DMS153 (cell line): ENCODE results near the gene LRRC8E.
A peak's percentile ranks its signal among the peaks of the same experiment; 100 is the strongest.
"Not testable (repeated sequence)": the region's sequence is repeated elsewhere in the genome, so short reads cannot be mapped to it uniquely, and the experiment has no call there.

Source experiments
- DNase-seq: peaks from one replicate; lab custom pipeline; 2025; lab: John Stamatoyannopoulos, UW

The LRRC8E gene

DNA sequence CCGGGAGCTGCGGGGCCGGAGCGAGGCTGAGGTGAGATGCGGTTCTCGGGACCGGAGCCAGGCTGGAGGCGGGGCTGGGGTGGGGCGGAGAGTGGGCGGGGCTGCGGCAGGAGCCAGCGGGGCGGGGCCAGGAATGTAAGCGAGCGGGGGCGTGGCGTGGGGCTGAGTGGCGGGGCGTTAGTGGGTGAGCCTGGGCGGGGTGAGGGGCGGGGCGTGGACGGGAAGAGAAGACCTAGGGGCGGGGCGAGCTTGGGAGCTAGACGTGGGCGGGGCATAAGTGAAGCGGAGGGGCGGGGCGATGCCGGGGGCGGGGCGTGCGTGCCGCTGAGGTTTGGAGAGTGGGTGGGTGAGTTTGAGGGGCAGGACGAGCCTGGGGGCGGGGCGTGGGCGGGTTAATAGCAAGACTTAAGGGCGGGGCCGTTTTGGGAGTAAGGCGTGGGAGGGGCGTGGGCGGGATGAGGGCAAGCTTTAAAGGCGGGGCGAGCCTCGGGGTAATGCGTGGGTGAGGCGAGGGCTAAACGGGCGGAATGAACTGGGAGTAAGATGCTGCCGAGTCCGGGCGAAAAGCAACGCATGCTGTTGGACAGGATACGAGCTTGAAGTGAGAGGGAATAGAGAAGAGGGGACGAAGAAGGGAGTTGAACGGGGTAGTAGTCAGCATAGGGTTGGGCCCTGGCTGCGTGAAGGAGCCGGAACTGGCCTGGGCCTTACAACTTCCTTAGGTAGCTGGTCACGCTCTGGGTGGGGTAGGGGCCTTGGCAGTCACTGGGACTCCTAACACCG is 32.4 kb downstream of the LRRC8E start:
- DNase-seq = peak; percentile 95

DNA sequence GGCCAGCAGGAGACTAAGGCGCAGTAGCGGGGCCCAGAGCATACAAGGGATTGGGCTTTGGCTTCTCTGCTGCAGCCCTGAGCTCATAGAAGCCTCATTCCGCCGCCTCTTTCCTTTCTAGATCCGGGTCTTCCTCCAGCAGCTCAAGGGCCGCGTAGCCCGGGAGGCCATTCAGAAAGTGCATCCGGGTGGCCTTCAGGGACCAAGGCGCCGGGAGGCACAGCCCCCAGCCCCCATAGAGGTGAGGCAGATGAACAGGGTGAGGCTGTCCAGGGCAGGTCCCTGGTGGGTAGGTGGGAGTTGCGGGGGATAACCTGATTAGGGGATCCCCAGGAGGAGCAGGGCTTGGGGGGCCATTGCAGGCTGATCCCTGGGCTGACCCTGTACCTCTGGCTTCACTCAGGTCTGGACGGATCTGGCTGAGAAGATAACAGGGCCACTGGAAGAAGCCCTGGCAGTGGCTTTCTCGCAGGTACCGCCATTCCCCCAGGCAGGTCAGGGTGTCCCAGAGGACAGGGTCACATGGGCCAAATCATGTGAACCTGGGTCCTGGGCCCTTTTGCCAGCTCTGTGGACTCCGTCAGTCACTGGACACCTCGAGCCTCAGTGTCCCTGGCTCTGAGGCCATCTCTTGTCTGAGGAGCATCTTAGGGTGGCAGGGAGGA is 33.1 kb downstream of the LRRC8E start:
- no peak for DNase-seq

DNA sequence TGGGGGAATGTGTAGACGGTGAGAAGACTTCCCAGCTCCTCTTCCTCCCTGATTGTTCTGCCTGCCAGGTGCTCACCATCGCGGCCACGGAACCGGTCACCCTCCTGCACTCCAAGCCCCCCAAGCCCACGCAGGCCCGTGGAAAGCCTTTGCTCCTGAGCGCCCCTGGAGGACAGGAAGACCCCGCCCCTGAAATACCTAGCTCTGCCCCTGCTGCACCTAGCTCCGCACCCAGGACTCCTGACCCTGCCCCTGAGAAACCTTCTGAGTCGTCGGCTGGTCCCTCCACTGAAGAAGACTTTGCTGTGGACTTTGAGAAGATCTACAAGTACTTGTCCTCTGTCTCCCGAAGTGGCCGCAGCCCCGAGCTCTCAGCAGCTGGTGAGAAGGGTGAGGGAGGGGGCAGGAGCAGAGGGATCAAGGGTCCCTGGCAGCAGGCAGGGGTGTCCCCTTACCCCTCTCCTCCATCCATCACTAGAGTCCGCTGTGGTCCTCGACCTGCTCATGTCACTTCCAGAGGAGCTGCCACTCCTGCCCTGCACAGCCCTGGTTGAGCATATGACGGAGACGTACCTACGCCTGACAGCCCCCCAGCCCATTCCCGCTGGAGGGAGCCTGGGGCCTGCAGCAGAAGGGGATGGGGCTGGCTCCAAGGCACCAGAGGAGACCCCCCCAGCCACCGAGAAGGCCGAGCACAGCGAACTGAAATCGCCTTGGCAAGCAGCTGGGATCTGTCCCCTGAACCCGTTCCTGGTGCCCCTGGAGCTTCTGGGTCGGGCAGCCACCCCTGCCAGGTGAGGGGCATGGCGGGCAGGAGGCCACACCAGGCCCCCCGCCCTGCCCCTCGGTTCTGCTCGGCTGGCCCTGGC is 33.9 kb downstream of the LRRC8E start:
- DNase-seq = no peak

DNA sequence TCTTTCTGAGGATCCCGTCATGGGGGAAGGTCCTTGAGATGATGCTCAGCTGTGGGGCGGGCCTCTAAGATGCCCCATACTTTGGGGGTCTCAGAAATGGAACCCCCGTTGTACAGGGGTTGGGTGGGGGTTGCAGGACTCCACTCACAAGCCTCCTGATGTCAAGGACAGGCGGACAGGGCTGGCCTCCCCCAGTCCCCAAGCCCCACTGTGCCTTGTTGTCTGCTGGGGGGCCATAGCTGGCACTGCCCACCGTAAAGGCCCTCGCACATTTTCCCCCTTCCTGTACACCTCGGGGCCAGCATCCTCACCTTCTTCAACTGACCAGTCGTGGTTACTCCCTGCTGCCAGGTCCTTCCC is 34.5 kb downstream of the LRRC8E start:
- no peak for DNase-seq

DNA sequence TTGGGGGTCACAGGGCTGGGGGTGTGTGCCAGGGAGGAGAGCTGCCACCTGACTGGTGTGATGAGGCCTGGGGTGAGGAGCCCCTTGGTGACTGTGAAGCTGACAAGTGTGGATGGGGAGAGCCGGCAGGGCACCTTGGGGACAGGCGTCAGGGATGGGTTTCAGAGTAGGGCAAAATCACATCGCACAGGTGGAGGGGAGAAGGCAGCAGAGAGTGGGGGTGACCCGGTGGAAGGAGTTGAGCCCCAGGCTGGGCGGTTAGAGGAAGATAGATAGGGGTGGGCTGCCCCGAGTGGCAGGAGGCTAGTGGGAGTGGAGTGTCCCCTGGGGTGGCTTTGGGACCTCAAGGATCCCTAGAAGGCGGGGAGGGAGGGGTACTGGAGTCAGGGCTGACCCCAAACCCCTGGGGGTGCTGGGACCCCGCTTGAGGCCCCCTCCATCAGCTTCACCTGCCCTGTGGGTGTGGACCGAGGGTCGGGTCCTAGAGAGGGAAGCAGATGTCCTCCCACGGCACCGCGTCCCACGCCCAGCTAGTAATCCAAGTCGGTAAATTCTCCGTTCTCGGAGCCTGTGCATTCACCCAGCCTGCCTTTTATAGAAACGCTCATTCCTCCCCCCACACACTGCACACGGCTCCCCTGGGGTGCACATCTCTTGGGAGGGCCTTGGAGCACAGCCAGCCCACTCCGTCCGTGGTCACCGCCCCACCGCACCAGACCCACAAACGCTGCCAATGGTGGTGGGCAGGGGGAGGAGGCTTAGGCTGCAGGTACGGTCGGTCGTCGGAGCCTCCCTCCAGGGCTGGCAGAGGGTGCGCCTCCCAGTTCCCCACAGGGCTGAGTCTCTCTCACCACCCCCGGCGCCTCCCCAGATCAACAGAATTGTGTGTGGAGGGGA is 35.2 kb downstream of the LRRC8E start:
- no peak for DNase-seq

DNA sequence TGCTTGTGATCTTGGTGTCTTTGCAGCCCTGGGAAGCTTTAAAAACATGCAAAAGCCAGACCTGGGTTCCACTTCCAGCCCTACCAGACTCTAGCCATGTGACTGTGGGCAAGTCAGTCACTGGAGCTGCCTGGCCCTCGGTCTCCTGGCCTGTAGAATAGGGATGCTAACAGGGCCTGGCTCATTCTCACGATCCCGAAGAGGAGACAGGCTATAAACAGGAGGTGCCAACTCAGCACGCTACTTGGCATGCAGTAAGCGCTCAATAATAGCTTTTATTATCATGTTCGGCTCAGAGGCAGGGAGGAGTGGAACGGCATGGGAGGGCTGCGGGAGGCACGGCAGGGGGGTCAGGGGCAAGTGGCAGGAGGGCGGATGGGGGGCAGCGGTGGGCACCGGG is 35.9 kb downstream of the LRRC8E start:
- no peak for DNase-seq

DNA sequence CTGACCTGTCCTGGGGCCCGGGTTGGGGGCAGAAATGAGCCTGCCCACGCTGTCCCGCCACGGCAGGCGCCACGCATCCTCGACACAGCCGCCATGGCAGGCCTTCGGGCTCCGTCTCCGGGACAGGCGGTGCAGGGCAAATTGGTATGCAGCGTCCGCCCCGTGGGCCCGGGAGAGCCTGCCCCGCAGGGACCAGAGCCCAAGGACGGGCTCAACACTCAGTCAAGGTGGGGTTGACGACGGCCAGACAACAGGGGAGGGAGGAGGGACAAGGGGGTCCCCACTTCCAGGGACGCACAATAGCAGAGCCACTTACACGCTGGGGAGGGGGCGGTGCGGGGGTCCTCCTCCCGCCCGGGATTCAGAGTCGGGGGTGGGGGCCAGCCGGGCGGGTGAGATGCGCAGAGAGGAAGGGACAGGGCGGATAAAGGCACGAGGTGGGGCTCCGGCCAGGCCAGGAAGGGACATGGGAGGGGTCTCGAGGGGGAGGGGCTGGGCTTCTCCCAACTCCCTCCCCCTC is 36.4 kb downstream of the LRRC8E start:
- no peak for DNase-seq

DNA sequence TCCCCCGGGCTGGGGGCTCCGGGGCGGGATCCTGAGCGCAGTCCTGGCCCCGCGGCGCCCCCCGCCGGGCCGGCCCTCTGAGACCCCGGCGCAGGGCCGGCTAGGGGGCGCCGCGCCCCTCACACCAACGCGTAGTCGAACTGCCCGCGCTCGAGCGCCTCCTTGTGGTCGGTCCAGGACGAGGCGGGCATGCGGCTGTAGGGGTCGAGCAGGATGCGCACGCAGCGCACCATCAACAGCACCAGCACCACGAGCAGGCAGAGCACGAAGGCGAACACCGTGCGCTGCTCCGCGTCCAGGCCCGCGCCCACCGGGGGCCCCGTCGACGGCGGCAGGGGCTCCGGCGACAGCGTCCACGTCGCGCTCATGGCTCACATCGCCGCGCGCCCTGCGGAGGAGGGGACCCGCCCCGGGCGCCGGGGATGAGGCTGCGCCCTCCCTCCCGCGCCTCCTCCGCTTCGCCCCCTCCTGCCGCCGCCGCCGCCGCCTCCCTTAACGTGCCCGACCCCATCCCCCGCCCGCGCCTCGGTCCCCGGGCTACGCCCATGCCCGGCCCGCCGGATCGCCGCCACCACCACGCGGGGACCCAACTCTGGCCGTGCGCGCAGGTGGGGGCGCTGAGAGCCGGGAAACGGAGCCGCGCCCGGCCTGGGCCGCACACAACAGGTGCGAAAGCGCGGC is 37.0 kb downstream of the LRRC8E start:
- peak; percentile 33 for DNase-seq

DNA sequence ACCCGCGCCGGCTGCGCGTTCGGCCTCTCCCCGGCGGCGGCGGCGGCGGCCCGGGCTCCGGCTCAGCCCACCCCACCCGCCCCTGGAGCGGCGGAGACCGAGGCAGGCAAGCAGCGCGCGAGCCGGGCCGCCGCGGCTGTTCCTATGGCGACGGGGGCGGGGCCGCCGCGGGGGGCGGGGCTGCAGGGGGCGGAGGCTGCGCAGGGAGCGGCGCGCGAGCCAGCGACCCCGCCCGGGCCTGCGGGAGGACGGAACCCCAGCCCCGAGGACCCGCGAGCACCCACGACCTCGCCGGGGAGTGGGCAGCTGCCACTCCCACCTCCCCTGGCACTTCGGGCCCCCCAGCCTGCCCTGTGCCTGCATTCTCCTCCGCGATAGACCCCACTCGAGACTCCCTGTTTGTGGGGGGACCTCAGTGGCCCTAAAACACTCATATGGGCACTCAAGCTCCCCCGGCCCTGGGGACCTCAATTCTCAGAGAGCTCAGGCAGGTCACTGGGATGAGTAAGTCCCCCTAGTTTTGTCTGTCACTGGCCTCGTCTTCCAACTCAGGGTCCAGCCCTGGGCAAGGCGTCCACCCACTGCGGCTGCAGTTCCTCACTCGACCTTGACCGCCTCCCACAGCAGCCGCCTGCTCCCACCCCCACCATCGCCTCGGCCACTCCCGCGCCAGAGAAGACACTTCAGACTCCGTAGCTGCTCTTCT is 37.9 kb downstream of the LRRC8E start, which contains the start of gene CTXN1:
Gene CTXN1 (minus strand): TSS at position 115 of the 706 bp plus-strand sequence. CDS start 597 bp downstream, outside the sequence.
- no peak for DNase-seq

DNA sequence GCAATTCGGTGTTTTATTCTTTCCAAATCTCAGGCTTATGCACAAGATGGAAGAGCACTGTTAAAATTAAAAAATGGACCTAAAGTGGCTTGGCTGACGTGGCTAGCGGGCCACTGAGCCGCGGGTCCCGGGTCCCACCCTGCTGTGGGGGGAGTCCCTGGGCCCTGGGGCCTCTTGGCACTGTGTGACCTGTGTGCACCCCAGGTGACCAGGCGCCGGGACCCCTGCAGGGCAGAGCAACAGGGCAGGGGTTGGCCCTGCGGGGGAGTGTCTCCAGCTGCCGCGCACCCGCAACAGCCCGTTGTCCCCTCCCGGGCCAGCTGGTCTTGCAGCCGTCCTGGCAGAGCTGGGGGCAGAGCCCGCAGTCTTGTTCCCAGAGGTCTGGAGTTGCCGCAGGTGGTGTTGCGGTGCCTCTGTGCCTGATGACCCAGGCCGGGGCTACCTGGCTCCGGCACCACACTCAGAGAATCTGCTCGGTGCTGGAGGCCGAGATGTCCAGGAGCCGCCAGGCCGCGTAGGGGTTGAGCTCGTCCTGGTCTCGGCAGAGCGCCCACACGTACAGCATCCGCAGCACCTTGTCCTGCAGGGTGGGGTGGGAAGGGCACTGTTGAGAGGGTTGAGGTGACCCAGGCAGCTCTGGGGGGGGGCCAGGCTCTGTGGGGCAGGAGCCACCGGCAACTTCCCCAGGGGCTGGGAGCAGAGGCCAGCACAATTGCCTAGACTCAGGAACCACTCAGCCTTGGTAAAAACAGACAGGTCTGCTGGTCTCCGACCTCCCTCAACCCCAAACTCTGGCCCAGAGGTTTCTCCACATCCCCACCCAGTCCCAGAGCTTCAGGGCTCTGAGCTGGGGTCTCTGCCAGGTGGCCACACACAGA is 38.7 kb downstream of the LRRC8E start:
- DNase-seq = no peak

DNA sequence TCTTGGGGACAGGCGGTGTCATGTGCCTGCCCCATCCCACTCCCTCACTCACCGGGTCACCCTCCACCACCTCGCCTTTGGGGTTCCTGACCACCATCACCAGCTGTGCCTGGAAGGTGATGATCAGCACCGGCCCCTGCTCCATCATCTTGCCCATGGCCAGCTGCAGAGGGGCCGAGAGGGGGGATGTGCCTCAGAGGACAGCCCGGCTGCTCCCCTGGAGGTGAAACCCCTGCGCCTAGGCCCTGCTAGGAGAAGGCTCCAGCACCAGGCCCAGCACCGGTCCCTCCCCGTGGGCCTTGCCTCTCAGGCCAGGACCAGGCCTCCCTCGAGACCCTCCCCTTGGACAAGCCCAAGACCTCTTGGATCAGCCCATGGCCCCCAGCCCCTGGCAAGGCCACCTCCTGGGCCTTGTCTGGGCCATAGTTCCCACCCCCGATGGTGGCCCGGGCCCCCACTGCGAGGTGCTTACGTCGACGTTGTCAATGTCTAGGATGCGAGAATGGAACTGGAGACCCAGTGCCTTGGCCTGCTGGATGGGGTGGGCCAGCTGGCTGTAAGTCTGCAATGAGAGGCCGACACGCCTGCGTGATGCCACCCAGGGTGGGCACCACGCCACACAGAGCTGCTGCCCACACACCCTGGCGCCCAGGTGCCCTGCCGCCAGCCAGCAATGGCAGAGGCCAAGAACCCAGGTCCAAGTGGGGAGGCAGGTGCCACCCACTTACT is 39.5 kb downstream of the LRRC8E start:
- no peak for DNase-seq

DNA sequence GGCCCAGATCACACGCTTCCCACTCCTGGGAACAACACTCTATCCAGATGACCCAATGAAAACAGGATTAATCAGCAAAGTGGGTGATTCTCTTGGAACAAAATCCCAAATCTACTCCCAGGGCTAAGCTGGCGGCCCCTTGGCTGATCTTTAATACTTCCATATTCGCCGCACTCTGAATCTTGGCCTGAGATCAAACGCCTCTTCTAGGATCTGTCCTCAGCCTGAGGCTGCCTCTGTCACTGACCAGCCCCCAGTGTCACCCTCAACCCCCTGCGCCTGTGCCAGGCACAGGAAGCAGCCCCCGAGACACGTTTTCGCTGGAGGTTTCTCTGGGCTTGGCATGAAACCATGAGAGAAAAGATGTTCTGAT is 40.0 kb downstream of the LRRC8E start:
- no peak for DNase-seq

DNA sequence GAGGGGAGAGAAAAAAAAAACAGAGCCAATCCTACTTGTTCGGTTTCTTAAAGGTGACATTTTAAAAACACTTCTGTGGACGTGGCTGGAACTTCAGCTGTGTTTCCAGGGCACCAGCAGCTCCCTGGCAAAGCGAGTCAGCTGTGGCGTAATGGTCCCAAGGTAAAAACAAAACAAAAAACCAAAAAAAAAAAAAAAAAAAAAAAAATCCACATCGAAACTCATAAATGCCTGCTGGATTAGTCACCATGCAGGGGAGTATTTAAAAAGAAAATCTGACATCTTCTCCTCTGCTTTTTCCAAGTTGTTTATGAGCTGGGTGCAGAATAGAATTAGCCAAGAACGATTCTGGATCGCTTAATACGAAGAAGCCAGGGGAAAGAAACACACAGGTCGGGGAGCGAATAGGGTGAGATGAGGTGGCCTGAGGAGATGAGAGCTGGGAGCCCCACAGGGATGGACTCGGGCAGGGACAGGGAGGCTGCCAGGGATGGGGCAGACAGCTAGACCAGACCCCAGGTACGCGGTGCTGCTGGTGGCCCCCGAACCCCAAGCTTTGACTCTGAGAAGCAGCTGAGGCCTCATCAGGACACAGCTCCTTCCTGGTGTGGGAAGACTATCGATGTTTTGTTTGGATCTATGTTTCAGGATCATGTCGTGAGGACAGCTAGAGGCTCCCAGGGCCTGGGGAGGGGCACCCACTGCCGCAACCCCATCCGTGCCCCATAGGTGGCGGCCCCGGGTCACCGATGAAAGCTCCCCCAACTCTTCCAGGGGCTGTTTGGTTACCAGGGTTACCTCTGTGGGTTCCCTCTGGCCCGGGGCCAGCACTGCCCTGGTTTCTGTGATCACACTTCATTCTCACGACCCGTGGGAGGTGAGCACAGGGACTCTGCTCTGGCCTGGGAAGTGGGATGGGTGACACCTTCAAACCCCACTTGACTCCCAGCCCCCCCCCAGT is 40.7 kb downstream of the LRRC8E start:
- no peak for DNase-seq

DNA sequence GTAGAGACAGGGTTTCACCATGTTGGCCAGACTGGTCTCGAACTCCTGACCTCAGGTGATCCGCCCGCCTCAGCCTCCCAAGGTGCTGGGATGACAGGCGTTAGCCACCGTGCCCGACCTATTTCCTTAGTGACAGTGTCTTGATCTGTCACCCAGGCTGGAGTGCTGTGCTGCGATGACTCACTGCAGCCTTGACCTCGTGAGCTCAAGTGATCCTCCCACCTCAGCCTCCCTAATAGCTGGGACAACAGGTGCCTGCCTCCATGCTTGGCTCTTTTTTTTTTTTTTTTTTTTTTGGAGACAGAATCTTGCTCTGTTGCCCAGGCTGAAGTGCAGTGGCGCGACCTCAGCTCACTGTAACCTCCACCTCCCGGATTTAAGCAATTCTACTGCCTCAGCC is 41.7 kb downstream of the LRRC8E start:
- DNase-seq = not testable (repeated sequence)

DNA sequence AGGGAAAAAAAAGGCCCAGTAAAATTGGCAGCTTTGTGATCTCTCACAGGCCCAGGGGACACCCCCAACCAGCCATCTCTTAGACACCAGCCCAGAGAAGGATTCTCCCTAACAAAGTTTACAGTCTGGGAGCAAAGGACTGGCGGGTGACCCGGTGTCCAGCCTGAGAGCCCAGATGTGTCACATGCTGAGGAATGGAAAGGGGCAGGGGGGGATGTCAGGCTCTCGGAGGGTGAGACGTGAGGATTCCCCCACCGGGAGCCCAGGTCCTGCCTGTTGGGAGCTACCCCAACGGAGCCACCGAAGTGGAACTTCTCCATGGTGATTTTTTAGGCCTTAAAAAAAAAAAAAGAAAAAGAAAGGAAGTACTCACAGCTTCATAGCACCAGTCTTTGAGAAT is 42.5 kb downstream of the LRRC8E start:
- no peak for DNase-seq

DNA sequence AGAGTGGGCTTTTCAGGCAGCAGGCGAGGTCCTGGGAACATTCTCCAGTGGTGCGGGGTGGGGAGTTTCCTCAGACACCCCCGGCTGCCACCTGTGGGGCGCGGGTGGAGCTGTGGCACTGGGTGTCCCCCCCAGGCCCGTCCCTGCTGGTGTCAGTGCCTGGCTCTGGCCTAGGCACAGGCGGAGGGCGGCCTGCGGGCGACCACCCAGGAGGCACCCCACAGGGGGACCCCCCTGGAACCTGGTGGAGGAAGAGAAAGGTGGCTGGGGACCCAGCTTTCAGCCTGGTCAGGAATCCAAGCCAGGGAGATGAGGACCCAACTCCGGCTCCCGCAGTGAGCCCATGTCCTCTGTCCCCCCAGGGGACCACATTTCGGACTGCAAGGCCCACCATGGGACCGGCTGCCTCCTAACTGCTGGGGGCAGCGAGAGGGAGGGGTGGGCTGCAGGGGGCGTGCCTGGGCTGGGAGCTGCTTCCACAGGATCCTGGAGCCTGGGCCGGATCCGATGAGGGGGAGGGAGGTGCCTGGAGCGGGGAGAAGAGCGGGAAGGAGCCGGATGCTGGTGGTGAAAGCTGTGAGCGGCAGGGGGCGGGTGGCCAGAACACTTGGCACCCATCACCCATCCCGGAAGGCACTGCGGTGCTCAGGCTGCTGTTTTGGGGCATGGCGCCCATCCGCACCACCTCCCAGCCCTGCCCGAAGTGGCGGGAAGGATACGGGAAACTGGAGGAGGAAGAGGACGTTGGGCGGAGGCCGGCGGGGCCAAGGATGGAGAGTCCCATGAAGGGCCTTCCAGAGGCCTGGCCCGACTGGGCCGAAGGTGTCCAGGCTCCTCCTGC is 43.1 kb downstream of the LRRC8E start:
- no peak for DNase-seq
